Measurements from ENCODE around the gene FBXO42. TPM values are rescaled to one million over a fixed set of nuclear protein-coding genes. Genes with fewer than 3 reads are reported as not detected.
A peak's percentile ranks its signal among the peaks of the same experiment; 100 is the strongest.

The FBXO42 gene
- total and polyA plus RNA-seq, 7 experiments from 2014 or later: 17.9 to 26.7 (median 24.6) TPM

GRCh38 chr1:16209847-16210407 lies 142.4 kb downstream of the FBXO42 start:
- intact Hi-C loops (cut with micrococcal nuclease): loop anchor here (5.0 to 10.0 kb wide), 7 partner anchors 142 to 705 kb away; partner anchors contain the start of genes DDI2 (in 1 of the 2), FBXO42 (in 1 of the 2), NBPF1 (in 1 of the 2) and NECAP2 (in 1 of the 2)
- H3K36me3 Mint-ChIP-seq: no peaks in the 10 kb centered on the region
- H3K27me3 ChIP-seq (ENCODE audit: control insufficient read depth in 2 of 2, insufficient read depth in 2 of 2, low read length in 2 of 2): no peaks in the 10 kb centered on the region
- H3K9me3 Mint-ChIP-seq: peaks cover 0 to 2% (median 0%) of the 10 kb centered on the region in 11 donors
- H3K36me3 ChIP-seq (ENCODE audit: control insufficient read depth in 2 of 3, insufficient read depth in 3 of 3, low read length in 3 of 3): no peaks in the 10 kb centered on the region
- CTCF ChIA-PET: no interaction called here
- ATAC-seq (no peak), DNase-seq (no peak)
- peaks cover 0 to 3% (median 0%) of the 10 kb centered on the region in 5 donors for H3K27me3 Mint-ChIP-seq
- POLR2A ChIA-PET: no interaction called here
- H3K4me1 ChIP-seq (ENCODE audit: control insufficient read depth in 2 of 2, insufficient read depth in 2 of 2, low read length in 2 of 2): peaks cover 9 to 15% of the 10 kb centered on the region in 2 donors
- no peak overlapping the region for H3K4me3 ChIP-seq (ENCODE audit: low read length)
- H3K4me3 Mint-ChIP-seq: no peak overlapping the region
- H3K27ac ChIP-seq (ENCODE audit: low read depth, low read length): no peak overlapping the region
- peaks cover under 1 to 13% (median 7%) of the 10 kb centered on the region in 7 donors for H3K4me1 Mint-ChIP-seq
- no peaks in the 10 kb centered on the region for H3K9me3 ChIP-seq (ENCODE audit: control insufficient read depth in 2 of 3, low read length in 3 of 3)
- H3K27ac Mint-ChIP-seq: peak overlapping the region in 1 of 9 donors; percentile 36

DNA sequence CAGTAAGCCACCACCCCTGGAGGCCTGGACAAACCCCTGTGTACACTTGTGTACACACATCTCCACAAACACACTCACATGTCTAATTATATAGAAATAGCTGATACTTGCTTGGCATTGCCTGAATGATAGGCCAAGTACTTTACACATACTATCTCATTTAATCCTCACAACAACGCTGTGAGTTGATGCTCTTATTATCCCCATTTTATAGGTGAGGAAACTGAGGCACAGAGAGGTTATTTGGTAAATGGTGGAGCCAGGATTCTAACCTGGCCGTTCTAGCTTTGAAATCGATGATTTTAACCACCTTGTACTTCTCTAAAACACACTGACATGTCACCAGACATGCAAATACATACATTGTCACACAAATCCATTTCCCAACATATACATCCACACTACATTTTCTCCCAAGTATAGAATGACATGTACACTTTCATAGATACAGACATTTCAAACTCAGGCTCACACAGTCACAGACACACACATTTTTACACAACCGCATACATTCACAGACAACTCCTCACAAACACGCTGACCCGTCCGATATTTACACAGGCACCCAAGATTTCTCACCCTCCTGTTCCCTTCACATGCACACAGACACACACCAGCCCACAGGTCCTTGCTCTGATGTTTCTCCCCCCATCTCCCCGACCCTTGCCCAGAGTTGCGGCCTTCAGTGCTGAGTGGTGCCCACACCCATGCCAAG lies 143.0 kb downstream of the FBXO42 start:
- Histone ChIP-seq H3K27me3 (ENCODE audit: control insufficient read depth in 2 of 2, insufficient read depth in 2 of 2, low read length in 2 of 2) (no peaks in the 10 kb centered on the region), H3K27ac (ENCODE audit: low read depth, low read length) (no peak overlapping the region), H3K36me3 (ENCODE audit: control insufficient read depth in 2 of 3, insufficient read depth in 3 of 3, low read length in 3 of 3) (peaks cover 0 to 3% (median 0%) of the 10 kb centered on the region in 3 experiments), H3K4me1 (ENCODE audit: control insufficient read depth in 2 of 2, insufficient read depth in 2 of 2, low read length in 2 of 2) (peaks cover 9 to 15% of the 10 kb centered on the region in 2 donors), H3K4me3 (ENCODE audit: low read length) (no peak overlapping the region), H3K9me3 (ENCODE audit: control insufficient read depth in 2 of 3, low read length in 3 of 3) (no peaks in the 10 kb centered on the region)
- H3K27ac Mint-ChIP-seq: peak overlapping the region in 2 of 9 donors; percentile 32 to 36
- intact Hi-C loops (cut with micrococcal nuclease): loop anchor here (5.0 to 10.0 kb wide), 7 partner anchors 143 to 706 kb away; partner anchors contain the start of genes DDI2 (in 1 of the 2), FBXO42 (in 1 of the 2), NBPF1 (in 1 of the 2) and NECAP2 (in 1 of the 2)
- H3K36me3 Mint-ChIP-seq: no peaks in the 10 kb centered on the region
- DNase-seq (no peak), ATAC-seq (no peak)
- H3K4me1 Mint-ChIP-seq: peaks cover 5 to 16% (median 8%) of the 10 kb centered on the region in 7 donors
- ChIA-PET CTCF (no interaction called here), POLR2A (interaction anchor here (1.0 to 1.1 kb wide), 2 partner anchors 9 to 10 kb away, joined by 3 to 4 read pairs; no protein-coding TSS in a partner anchor)
- H3K27me3 Mint-ChIP-seq: peaks cover 0 to 3% (median 0%) of the 10 kb centered on the region in 5 donors
- H3K9me3 Mint-ChIP-seq: peaks cover 0 to 2% (median 0%) of the 10 kb centered on the region in 11 donors
- H3K4me3 Mint-ChIP-seq: peak overlapping the region in 5 of 10 donors; percentile 1 to 66 (median 38)

DNA sequence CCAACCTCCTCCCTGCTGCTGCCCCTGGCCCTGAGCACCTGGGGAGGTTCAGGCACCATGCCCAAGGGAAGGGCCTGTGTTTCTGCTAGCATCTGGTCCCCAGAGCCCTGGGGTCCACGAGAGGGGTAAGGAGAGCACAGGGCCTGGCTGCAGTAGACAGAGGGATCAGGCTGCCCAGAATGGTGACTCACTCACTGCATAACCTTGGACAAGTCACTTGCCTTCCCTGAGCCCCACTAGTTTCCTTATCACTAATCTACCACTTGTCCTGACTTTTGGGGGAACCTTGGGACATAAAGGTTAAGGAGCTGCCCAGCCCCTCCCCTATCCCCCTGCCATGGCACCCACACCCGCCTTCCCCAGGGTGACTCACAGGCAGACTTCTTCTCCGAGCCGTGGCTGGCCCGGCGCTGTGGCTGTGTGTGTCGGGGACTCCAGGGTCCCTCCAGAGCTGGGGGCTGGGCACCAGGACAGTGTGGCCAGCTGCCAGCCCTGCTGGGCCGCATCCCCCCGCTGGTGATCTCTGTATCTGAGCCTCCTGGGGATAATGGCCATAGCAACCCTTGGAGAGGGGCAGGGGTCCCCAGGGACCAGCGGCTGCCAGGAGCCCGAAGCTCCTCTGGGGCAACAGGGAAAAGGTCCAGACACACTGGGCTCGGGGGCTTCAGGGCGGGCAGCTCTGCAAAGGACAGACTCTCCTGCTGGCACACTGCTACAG lies 143.9 kb downstream of the FBXO42 start:
- Mint-ChIP-seq H3K27me3 (peaks cover 0 to 3% (median 0%) of the 10 kb centered on the region in 5 donors), H3K9me3 (peaks cover 0 to 2% (median 0%) of the 10 kb centered on the region in 11 donors), H3K4me1 (peaks cover 7 to 16% (median 11%) of the 10 kb centered on the region in 7 donors), H3K4me3 (peak overlapping the region in 6 of 10 donors; percentile 5 to 91 (median 23)), H3K27ac (peak overlapping the region in 4 of 9 donors; percentile 34 to 89 (median 60)), H3K36me3 (peaks cover 0 to 4% (median 3%) of the 10 kb centered on the region in 5 donors)
- DNase-seq (no peak), ATAC-seq (no peak)
- Histone ChIP-seq H3K36me3 (ENCODE audit: control insufficient read depth in 2 of 3, insufficient read depth in 3 of 3, low read length in 3 of 3) (peaks cover 0 to 6% (median 0%) of the 10 kb centered on the region in 3 experiments), H3K4me3 (ENCODE audit: low read length) (no peak overlapping the region), H3K27ac (ENCODE audit: low read depth, low read length) (no peak overlapping the region), H3K9me3 (ENCODE audit: control insufficient read depth in 2 of 3, low read length in 3 of 3) (no peaks in the 10 kb centered on the region), H3K27me3 (ENCODE audit: control insufficient read depth in 2 of 2, insufficient read depth in 2 of 2, low read length in 2 of 2) (no peaks in the 10 kb centered on the region), H3K4me1 (ENCODE audit: control insufficient read depth in 2 of 2, insufficient read depth in 2 of 2, low read length in 2 of 2) (peaks cover 9 to 15% of the 10 kb centered on the region in 2 donors)
- CTCF ChIA-PET: no interaction called here
- intact Hi-C loops (cut with micrococcal nuclease): loop anchor here (5.0 to 10.0 kb wide), 7 partner anchors 144 to 706 kb away; partner anchors contain the start of genes DDI2 (in 1 of the 2), FBXO42 (in 1 of the 2), NBPF1 (in 1 of the 2) and NECAP2 (in 1 of the 2)
- POLR2A ChIA-PET: interaction anchor here (1.0 to 1.1 kb wide), 2 partner anchors 9 to 10 kb away, joined by 3 to 4 read pairs; no protein-coding TSS in a partner anchor

GRCh38 chr1:16207318-16208269 lies 144.7 kb downstream of the FBXO42 start:
- H3K9me3 ChIP-seq (ENCODE audit: control insufficient read depth in 2 of 3, low read length in 3 of 3): no peaks in the 10 kb centered on the region
- ChIA-PET POLR2A (interaction anchor here (1.0 to 1.9 kb wide), 4 partner anchors 9 to 511 kb away, joined by 3 to 17 read pairs (median 5); partner anchors contain the start of gene CPLANE2), CTCF (no interaction called here)
- Mint-ChIP-seq H3K4me3 (peak overlapping the region; percentile 83 to 95 (median 90)), H3K27ac (peak overlapping the region; percentile 87 to 98 (median 95)), H3K4me1 (peaks cover 7 to 17% (median 13%) of the 10 kb centered on the region in 7 donors), H3K36me3 (peaks cover 0 to 11% (median 11%) of the 10 kb centered on the region in 5 donors), H3K27me3 (no peaks in the 10 kb centered on the region), H3K9me3 (peaks cover 0 to 2% (median 0%) of the 10 kb centered on the region in 11 donors)
- no peak for ATAC-seq
- H3K36me3 ChIP-seq (ENCODE audit: control insufficient read depth in 2 of 3, insufficient read depth in 3 of 3, low read length in 3 of 3): peaks cover 0 to 6% (median 0%) of the 10 kb centered on the region in 3 experiments
- peak overlapping the region; percentile 81 for H3K27ac ChIP-seq (ENCODE audit: low read depth, low read length)
- DNase-seq: peak in 1 of 9 donors; percentile 24
- H3K4me3 ChIP-seq (ENCODE audit: low read length): peak overlapping the region; percentile 74
- H3K4me1 ChIP-seq (ENCODE audit: control insufficient read depth in 2 of 2, insufficient read depth in 2 of 2, low read length in 2 of 2): peaks cover 9 to 15% of the 10 kb centered on the region in 2 donors
- H3K27me3 ChIP-seq (ENCODE audit: control insufficient read depth in 2 of 2, insufficient read depth in 2 of 2, low read length in 2 of 2): no peaks in the 10 kb centered on the region
- intact Hi-C loops (cut with micrococcal nuclease): loop anchor here (2.0 to 10.0 kb wide), 11 partner anchors 145 to 707 kb away; partner anchors contain the start of genes CASP9 (in 2 of the 2), DDI2 (in 2 of the 2), FBXO42 (in 2 of the 2) and NECAP2 (in 2 of the 2)

- peak; percentile 94 for ATAC-seq
- peaks cover 7 to 17% (median 13%) of the 10 kb centered on the region in 7 donors for H3K4me1 Mint-ChIP-seq
These were observed 145.5 kb downstream of the FBXO42 start for GRCh38 chr1:16206547-16207317.

More at GRCh38 chr1:16206547-16207317, 145.5 kb downstream of the FBXO42 start:
- CTCF ChIA-PET: no interaction called here
- Mint-ChIP-seq H3K9me3 (peaks cover 0 to 2% (median 0%) of the 10 kb centered on the region in 11 donors), H3K27me3 (no peaks in the 10 kb centered on the region), H3K4me3 (peak overlapping the region; percentile 83 to 95 (median 90)), H3K36me3 (peaks cover 0 to 11% (median 11%) of the 10 kb centered on the region in 5 donors), H3K27ac (peak overlapping the region; percentile 87 to 98 (median 95))
- intact Hi-C loops (cut with micrococcal nuclease): loop anchor here (1.0 to 10.0 kb wide), 18 partner anchors 11 to 708 kb away; partner anchors contain the start of genes CASP9 (in 2 of the 2), CPLANE2 (in 2 of the 2), DDI2 (in 2 of the 2) and FBXO42 (in 2 of the 2)
- Histone ChIP-seq H3K27me3 (ENCODE audit: control insufficient read depth in 2 of 2, insufficient read depth in 2 of 2, low read length in 2 of 2) (no peaks in the 10 kb centered on the region), H3K27ac (ENCODE audit: low read depth, low read length) (peak overlapping the region; percentile 81), H3K9me3 (ENCODE audit: control insufficient read depth in 2 of 3, low read length in 3 of 3) (no peaks in the 10 kb centered on the region), H3K36me3 (ENCODE audit: control insufficient read depth in 2 of 3, insufficient read depth in 3 of 3, low read length in 3 of 3) (peaks cover 0 to 13% (median 0%) of the 10 kb centered on the region in 3 experiments), H3K4me1 (ENCODE audit: control insufficient read depth in 2 of 2, insufficient read depth in 2 of 2, low read length in 2 of 2) (peaks cover 9 to 15% of the 10 kb centered on the region in 2 donors), H3K4me3 (ENCODE audit: low read length) (peak overlapping the region; percentile 74)
- POLR2A ChIA-PET: interaction anchor here (0.5 to 1.9 kb wide), 7 partner anchors 10 to 510 kb away, joined by 3 to 17 read pairs (median 3); partner anchors contain the start of gene CPLANE2
- peak; percentile 85 to 95 (median 93) for DNase-seq

All from naive thymus-derived CD4-positive, alpha-beta T cell (primary cell).